DND-41 (cell line): ENCODE data around the gene C9orf85.

Experiments
- EZH2 ChIP-seq: IDR thresholded peaks from 3 replicates; pipeline ENCODE4 v1.6.1; 2012; ENCODE audit warnings: borderline replicate concordance, low read depth, mild to moderate bottlenecking, moderate library complexity, low read length, inconsistent platforms; ENCODE audit not compliant: severe bottlenecking
- TF ChIP-seq, protein P1 (sequence below): IDR thresholded peaks from 2 replicates; pipeline ENCODE4 v1.5.1; 2012; ENCODE audit warnings: borderline replicate concordance, low read length, moderate library complexity, mild to moderate bottlenecking; ENCODE audit not compliant: poor library complexity, severe bottlenecking; ENCODE audit errors: extremely low read depth

DNA sequence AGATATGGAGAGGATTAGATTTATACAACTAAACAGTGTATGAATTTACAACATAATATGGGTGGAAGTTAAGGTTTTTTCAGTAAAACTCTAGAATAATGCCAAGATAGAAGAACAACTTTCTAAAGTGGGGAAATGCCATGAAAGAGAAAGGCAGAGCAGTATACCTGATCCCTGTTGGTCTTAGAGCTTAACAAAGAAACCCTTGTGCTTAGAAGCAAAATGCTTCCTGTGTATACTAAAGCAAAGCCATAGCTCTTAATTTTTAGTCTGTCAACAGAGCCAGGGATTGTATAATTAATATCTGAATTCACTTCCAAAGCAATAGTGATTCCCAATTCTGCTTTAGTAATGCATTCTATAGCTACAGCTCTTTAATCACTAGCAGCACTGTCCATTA, 14.4 kb downstream of the C9orf85 start:
- TF ChIP-seq, protein P1, sequence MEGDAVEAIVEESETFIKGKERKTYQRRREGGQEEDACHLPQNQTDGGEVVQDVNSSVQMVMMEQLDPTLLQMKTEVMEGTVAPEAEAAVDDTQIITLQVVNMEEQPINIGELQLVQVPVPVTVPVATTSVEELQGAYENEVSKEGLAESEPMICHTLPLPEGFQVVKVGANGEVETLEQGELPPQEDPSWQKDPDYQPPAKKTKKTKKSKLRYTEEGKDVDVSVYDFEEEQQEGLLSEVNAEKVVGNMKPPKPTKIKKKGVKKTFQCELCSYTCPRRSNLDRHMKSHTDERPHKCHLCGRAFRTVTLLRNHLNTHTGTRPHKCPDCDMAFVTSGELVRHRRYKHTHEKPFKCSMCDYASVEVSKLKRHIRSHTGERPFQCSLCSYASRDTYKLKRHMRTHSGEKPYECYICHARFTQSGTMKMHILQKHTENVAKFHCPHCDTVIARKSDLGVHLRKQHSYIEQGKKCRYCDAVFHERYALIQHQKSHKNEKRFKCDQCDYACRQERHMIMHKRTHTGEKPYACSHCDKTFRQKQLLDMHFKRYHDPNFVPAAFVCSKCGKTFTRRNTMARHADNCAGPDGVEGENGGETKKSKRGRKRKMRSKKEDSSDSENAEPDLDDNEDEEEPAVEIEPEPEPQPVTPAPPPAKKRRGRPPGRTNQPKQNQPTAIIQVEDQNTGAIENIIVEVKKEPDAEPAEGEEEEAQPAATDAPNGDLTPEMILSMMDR = no peak
- TF ChIP-seq EZH2 = no peak
